Measurements from ENCODE around the gene CCDC141.

DNA sequence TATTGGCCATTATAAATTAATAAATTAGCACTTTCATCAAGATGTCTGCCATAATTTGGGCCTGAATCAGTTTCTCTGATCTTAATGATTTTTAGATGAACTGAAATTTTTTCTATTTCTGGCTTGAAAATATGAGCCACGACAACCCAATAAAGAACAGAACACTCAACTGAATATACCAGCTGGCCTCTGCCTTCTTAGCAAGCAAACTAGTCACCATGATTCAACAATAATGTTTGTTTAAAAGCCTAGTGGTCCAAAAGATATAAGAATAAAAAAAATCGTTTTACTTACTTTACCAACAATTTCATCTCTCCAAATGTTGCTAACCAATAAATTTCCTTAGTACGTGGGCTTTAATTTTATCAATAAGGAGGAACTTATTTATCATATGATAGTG lies 176.0 kb downstream of the CCDC141 start:
- TF ChIP-seq, protein P1, sequence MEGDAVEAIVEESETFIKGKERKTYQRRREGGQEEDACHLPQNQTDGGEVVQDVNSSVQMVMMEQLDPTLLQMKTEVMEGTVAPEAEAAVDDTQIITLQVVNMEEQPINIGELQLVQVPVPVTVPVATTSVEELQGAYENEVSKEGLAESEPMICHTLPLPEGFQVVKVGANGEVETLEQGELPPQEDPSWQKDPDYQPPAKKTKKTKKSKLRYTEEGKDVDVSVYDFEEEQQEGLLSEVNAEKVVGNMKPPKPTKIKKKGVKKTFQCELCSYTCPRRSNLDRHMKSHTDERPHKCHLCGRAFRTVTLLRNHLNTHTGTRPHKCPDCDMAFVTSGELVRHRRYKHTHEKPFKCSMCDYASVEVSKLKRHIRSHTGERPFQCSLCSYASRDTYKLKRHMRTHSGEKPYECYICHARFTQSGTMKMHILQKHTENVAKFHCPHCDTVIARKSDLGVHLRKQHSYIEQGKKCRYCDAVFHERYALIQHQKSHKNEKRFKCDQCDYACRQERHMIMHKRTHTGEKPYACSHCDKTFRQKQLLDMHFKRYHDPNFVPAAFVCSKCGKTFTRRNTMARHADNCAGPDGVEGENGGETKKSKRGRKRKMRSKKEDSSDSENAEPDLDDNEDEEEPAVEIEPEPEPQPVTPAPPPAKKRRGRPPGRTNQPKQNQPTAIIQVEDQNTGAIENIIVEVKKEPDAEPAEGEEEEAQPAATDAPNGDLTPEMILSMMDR (IDR thresholded peaks at IDR 0.05) = no peak
- no peak for TF ChIP-seq EP300 (IDR thresholded peaks at IDR 0.05)
